SU-DHL-6 (cell line): ENCODE measurements around the gene WTAP.
"Not testable (repeated sequence)": the region's sequence is repeated elsewhere in the genome, so short reads cannot be mapped to it uniquely, and the experiment has no call there.

Experiments
- H2AFZ ChIP-seq: fragments of 200-600 bp; sonication (generic); 2 replicates; pipeline ENCODE4 v1.6.1; 2014; ENCODE audit warnings: low read depth, mild to moderate bottlenecking, moderate library complexity, mixed read lengths, antibody characterized with exemption, low read length; ENCODE audit not compliant: severe bottlenecking
- H3F3A ChIP-seq: fragments of 200-600 bp; shearing (Covaris generic); 2 replicates; pipeline ENCODE4 v1.6.0; 2016; ENCODE audit warnings: antibody characterized with exemption, mild to moderate bottlenecking; ENCODE audit not compliant: insufficient read depth
- H3K27ac ChIP-seq: fragments of 200-600 bp; sonication (generic); 2 replicates; pipeline ENCODE4 v1.5.1; 2016; ENCODE audit warnings: low read depth, mild to moderate bottlenecking, low read length, moderate library complexity, mixed read lengths
- H3K27me3 ChIP-seq: fragments of 200-600 bp; sonication (generic), shearing (Covaris generic); 2 replicates; pipeline ENCODE4 v1.6.0; 2014; ENCODE audit warnings: mild to moderate bottlenecking, low read length
- H3K36me3 ChIP-seq: fragments of 200-600 bp; sonication (generic); 2 replicates; pipeline ENCODE4 v1.6.1; 2014; ENCODE audit warnings: mild to moderate bottlenecking, low read length, mixed read lengths
- H3K4me2 ChIP-seq: fragments of 300-600, 200-600 bp; shearing (Covaris generic), sonication (generic); 2 replicates; pipeline ENCODE4 v1.6.0; 2014; ENCODE audit warnings: low read length, low read depth, mild to moderate bottlenecking; ENCODE audit not compliant: poor library complexity, severe bottlenecking
- H3K4me3 ChIP-seq: fragments of 200-600 bp; sonication (generic); 2 replicates; pipeline ENCODE4 v1.5.1; 2014; ENCODE audit warnings: antibody characterized with exemption, low read length, mild to moderate bottlenecking, mixed read lengths; ENCODE audit not compliant: insufficient read depth, poor library complexity, severe bottlenecking
- H3K79me2 ChIP-seq: fragments of 200-600 bp; sonication (generic); 2 replicates; pipeline ENCODE4 v1.6.1; 2014; ENCODE audit warnings: mild to moderate bottlenecking, low read length, moderate library complexity; ENCODE audit not compliant: insufficient read depth
- H3K9ac ChIP-seq: fragments of 200-600 bp; sonication (generic); 2 replicates; pipeline ENCODE4 v1.7.0; 2014; ENCODE audit warnings: mild to moderate bottlenecking, low read length
- H3K9me2 ChIP-seq: fragments of 200-600 bp; sonication (generic); replicated peaks from 2 replicates; pipeline ENCODE4 v1.6.1; 2014; ENCODE audit warnings: low read length; ENCODE audit not compliant: insufficient read depth
- H3K9me3 ChIP-seq: fragments of 200-600 bp; sonication (generic); 2 replicates; pipeline ENCODE4 v1.6.1; 2014; ENCODE audit warnings: low read length, mixed read lengths; ENCODE audit not compliant: insufficient read depth
- H4K20me1 ChIP-seq: fragments of 200-600 bp; sonication (generic); 2 replicates; pipeline ENCODE4 v1.6.1; 2014; ENCODE audit warnings: low read depth, mild to moderate bottlenecking, antibody characterized with exemption, low read length, moderate library complexity, mixed read lengths
- EZH2phosphoT487 ChIP-seq: fragments of 200-600 bp; sonication (generic), shearing (Covaris generic); conservative IDR thresholded peaks from 2 replicates; pipeline ENCODE4 v1.6.1; 2018; ENCODE audit warnings: mild to moderate bottlenecking, antibody characterized with exemption, low read length, moderate library complexity, mixed read lengths
- TF ChIP-seq, protein P1 (sequence below): fragments of 200-600 bp; sonication (generic); IDR thresholded peaks from one replicate; pipeline ENCODE4 v1.5.1; 2017; ENCODE audit warnings: antibody characterized with exemption, mild to moderate bottlenecking, low read length, moderate library complexity; ENCODE audit not compliant: insufficient read depth, poor library complexity, severe bottlenecking

Gene WTAP

GRCh38 chr6:159686703-159687102 is 40.6 kb upstream of the WTAP start:
- Histone ChIP-seq H3K27me3 (no peaks in the 10 kb centered on the region), H3K4me2 (no peak overlapping the region), H2AFZ (no peak overlapping the region), H3K4me3 (no peak overlapping the region), H3K27ac (no peak overlapping the region), H3K9me2 (no peaks in the 10 kb centered on the region), H3K36me3 (no peaks in the 10 kb centered on the region; the same call in none of the 2 replicates), H3K9me3 (no peaks in the 10 kb centered on the region), H4K20me1 (no peaks in the 10 kb centered on the region), H3K79me2 (peaks cover 2% of the 10 kb centered on the region; the same call in 1 of the 2 replicates), H3K9ac (no peak overlapping the region), H3F3A (peaks cover 3% of the 10 kb centered on the region; the same call in 1 of the 2 replicates)
- TF ChIP-seq, protein P1, sequence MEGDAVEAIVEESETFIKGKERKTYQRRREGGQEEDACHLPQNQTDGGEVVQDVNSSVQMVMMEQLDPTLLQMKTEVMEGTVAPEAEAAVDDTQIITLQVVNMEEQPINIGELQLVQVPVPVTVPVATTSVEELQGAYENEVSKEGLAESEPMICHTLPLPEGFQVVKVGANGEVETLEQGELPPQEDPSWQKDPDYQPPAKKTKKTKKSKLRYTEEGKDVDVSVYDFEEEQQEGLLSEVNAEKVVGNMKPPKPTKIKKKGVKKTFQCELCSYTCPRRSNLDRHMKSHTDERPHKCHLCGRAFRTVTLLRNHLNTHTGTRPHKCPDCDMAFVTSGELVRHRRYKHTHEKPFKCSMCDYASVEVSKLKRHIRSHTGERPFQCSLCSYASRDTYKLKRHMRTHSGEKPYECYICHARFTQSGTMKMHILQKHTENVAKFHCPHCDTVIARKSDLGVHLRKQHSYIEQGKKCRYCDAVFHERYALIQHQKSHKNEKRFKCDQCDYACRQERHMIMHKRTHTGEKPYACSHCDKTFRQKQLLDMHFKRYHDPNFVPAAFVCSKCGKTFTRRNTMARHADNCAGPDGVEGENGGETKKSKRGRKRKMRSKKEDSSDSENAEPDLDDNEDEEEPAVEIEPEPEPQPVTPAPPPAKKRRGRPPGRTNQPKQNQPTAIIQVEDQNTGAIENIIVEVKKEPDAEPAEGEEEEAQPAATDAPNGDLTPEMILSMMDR: no peak
- TF ChIP-seq EZH2phosphoT487: no peak

- Histone ChIP-seq H3K9me2 (no peaks in the 10 kb centered on the region), H2AFZ (no peak overlapping the region), H3K9me3 (no peaks in the 10 kb centered on the region), H3K36me3 (no peaks in the 10 kb centered on the region; the same call in none of the 2 replicates), H3K79me2 (peaks cover 6% of the 10 kb centered on the region; the same call in 1 of the 2 replicates), H3K9ac (no peak overlapping the region), H3F3A (peaks cover 9% of the 10 kb centered on the region; the same call in 1 of the 2 replicates), H3K4me3 (no peak overlapping the region), H4K20me1 (no peaks in the 10 kb centered on the region), H3K27me3 (no peaks in the 10 kb centered on the region), H3K4me2 (no peak overlapping the region), H3K27ac (no peak overlapping the region)
- TF ChIP-seq EZH2phosphoT487: no peak
- TF ChIP-seq, protein P1: no peak
These were observed 40.0 kb upstream of the WTAP start for GRCh38 chr6:159687341-159687740.

GRCh38 chr6:159688266-159688905 is 38.9 kb upstream of the WTAP start:
- peaks cover 10% of the 10 kb centered on the region; the same call in 1 of the 2 replicates for H3F3A ChIP-seq
- H3K4me3 ChIP-seq: no peak overlapping the region
- H3K79me2 ChIP-seq: peaks cover 6% of the 10 kb centered on the region; the same call in 1 of the 2 replicates
- H2AFZ ChIP-seq: no peak overlapping the region
- no peaks in the 10 kb centered on the region for H4K20me1 ChIP-seq
- no peaks in the 10 kb centered on the region; the same call in 1 of the 2 replicates for H3K36me3 ChIP-seq
- H3K4me2 ChIP-seq: no peak overlapping the region
- H3K27ac ChIP-seq: no peak overlapping the region
- no peak for TF ChIP-seq EZH2phosphoT487
- no peaks in the 10 kb centered on the region for H3K9me3 ChIP-seq
- H3K27me3 ChIP-seq: no peaks in the 10 kb centered on the region
- no peaks in the 10 kb centered on the region for H3K9me2 ChIP-seq
- H3K9ac ChIP-seq: no peak overlapping the region

DNA sequence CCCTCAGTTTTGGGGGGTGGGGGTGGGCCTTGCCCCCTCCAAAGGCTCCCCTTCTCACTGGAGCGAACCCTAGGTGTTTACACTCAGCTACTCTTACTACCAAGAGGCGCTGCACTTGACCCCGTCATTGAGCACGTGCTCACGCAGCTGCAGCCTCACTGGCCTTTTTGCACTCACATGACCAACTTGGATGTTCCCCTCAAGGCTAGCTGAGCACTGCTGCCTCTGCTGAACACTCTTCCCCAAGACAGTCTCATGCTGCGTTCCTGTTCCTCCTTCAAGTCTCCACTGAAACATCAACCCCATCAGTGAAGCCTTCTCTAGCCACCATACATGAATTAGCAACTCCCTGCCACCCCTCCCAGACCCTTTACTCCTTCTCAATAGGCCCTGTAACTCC is 38.3 kb upstream of the WTAP start:
- no peak overlapping the region for H3K4me2 ChIP-seq
- no peaks in the 10 kb centered on the region for H3K9me3 ChIP-seq
- no peaks in the 10 kb centered on the region for H3K27me3 ChIP-seq
- no peak overlapping the region for H2AFZ ChIP-seq
- peaks cover 10% of the 10 kb centered on the region; the same call in 1 of the 2 replicates for H3F3A ChIP-seq
- H3K36me3 ChIP-seq: no peaks in the 10 kb centered on the region; the same call in 1 of the 2 replicates
- H4K20me1 ChIP-seq: no peaks in the 10 kb centered on the region
- H3K79me2 ChIP-seq: peaks cover 6% of the 10 kb centered on the region; the same call in 1 of the 2 replicates
- H3K9me2 ChIP-seq: no peaks in the 10 kb centered on the region
- H3K27ac ChIP-seq: no peak overlapping the region
- H3K4me3 ChIP-seq: no peak overlapping the region
- TF ChIP-seq, protein P1: no peak
- TF ChIP-seq EZH2phosphoT487: no peak
- no peak overlapping the region for H3K9ac ChIP-seq

DNA sequence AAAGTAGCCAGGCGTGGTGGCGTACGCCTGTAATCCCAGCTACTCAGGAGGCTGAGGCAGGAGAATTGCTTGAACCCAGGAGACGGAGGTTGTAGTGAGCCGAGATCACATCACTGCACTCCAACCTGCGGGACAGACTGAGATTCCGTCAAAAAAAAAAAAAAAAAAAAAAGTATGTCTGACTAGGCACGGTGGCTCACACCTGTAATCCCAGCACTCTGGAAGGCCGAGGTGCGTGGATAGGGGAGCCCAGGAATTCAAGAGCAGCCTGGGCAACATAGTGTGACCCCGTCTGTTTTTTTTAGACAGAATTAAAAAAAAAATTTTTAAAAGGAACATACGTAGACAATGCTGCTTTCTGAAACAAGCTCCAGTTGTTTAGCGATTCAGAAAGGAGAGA is 37.2 kb upstream of the WTAP start:
- H3K79me2 ChIP-seq: not testable (repeated sequence)

More for the DNA sequence above, 37.2 kb upstream of the WTAP start:
- not testable (repeated sequence) for H2AFZ ChIP-seq, H3K9ac ChIP-seq, H3K27ac ChIP-seq, H3K9me3 ChIP-seq, H3K9me2 ChIP-seq, H4K20me1 ChIP-seq, H3K4me3 ChIP-seq, H3K27me3 ChIP-seq, H3K36me3 ChIP-seq, H3K4me2 ChIP-seq
- H3F3A ChIP-seq: peaks cover 10% of the 10 kb centered on the region; the same call in 1 of the 2 replicates
